Smooth muscle cell (in vitro differentiated cells): ENCODE measurements around the gene RGS18. TPM values are rescaled to one million over a fixed set of nuclear protein-coding genes. Genes with fewer than 3 reads are reported as not detected.

Experiments used
- DNase-seq: peaks from one replicate; lab custom pipeline; 2025; ENCODE audit not compliant: unreplicated experiment; lab: John Stamatoyannopoulos, UW
- H2AFZ ChIP-seq: fragments of 200-600 bp; sonication (generic); 2 replicates; pipeline ENCODE4 v1.6.0; 2016; ENCODE audit warnings: antibody characterized with exemption, low read depth, mild to moderate bottlenecking
- H3F3A ChIP-seq: fragments of 200-600 bp; sonication (generic); 2 replicates; pipeline ENCODE4 v1.6.0; 2017; ENCODE audit warnings: antibody characterized with exemption, low read depth
- H3K27ac ChIP-seq: fragments of 200-600 bp; sonication (generic); 2 replicates; pipeline ENCODE4 v1.5.1; 2016; ENCODE audit warnings: low read depth, mild to moderate bottlenecking
- H3K27me3 ChIP-seq: fragments of 200-600 bp; sonication (generic); 2 replicates; pipeline ENCODE4 v1.6.1; 2016; ENCODE audit warnings: low read depth, mild to moderate bottlenecking
- H3K36me3 ChIP-seq: fragments of 200-600 bp; sonication (generic); 2 replicates; pipeline ENCODE4 v1.5.1; 2016; ENCODE audit warnings: low read depth
- H3K4me1 ChIP-seq: fragments of 200-600 bp; sonication (generic); 2 replicates; pipeline ENCODE4 v1.5.1; 2016; ENCODE audit warnings: low read depth
- H3K4me2 ChIP-seq: fragments of 200-600 bp; sonication (generic); 2 replicates; pipeline ENCODE4 v1.6.0; 2016; ENCODE audit warnings: mild to moderate bottlenecking
- H3K4me3 ChIP-seq: fragments of 200-600 bp; sonication (generic); 2 replicates; pipeline ENCODE4 v1.5.1; 2016; ENCODE audit warnings: mild to moderate bottlenecking
- H3K79me2 ChIP-seq: fragments of 200-600 bp; sonication (generic); 2 replicates; pipeline ENCODE4 v1.6.0; 2016; ENCODE audit warnings: low read depth, mild to moderate bottlenecking
- H3K9ac ChIP-seq: fragments of 200-600 bp; sonication (generic); 2 replicates; pipeline ENCODE4 v1.6.0; 2016; ENCODE audit warnings: low read depth
- H3K9me3 ChIP-seq: fragments of 200-600 bp; sonication (generic); replicated peaks from 2 replicates; pipeline ENCODE4 v1.5.1; 2016; ENCODE audit warnings: low read depth
- H4K20me1 ChIP-seq: fragments of 200-600 bp; sonication (generic); 2 replicates; pipeline ENCODE4 v1.6.0; 2016; ENCODE audit warnings: low read depth
- WGBS: methylation state at CpG from one replicate; pipeline ENCODE4 v1.1.7; 2016; ENCODE audit warnings: low lambda C conversion rate; 5-methylcytosine and 5-hydroxymethylcytosine counted together
- polyA plus RNA-seq: library from polyadenylated mRNA; unstranded; fragments of >200 nt; fragmentation: Nextera tagmentation; extraction: Ambion mirVana; gene quantifications from 2 replicates; pipeline ENCODE4 v1.2.1, GENCODE V29; 2016
- total RNA-seq: library from RNA; depleted of rRNA; stranded (reverse); fragments of >200 nt; gene quantifications from 2 replicates; pipeline ENCODE4 v1.2.3, GENCODE V29; 2014
- TF ChIP-seq, protein P1 (sequence below): fragments of 200-600 bp; sonication (generic); IDR thresholded peaks from 2 replicates; pipeline ENCODE4 v1.5.1; 2017; ENCODE audit warnings: borderline replicate concordance, mild to moderate bottlenecking, antibody characterized with exemption; ENCODE audit not compliant: insufficient read depth, poor library complexity, severe bottlenecking

Gene RGS18
- total and polyA plus RNA-seq, 2 experiments from 2014 or later, result not detected

DNA sequence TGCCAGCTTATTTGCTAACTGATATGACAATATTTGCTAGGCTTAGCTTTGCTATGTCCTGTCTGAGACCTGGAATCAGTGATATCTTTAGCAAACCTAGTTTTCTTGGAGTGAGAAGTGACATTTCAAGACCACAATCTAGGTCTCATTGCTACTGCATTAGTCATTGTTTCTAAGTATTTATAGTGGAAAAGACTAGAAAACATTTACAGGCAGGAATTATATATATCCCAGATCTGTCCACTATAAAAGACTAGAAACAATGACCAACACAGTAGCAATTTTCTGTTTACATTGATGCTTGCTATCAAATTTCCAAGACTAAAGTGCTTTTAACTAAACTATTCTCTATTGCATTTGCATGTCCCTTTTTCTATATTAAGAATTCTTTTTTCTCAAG lies 5.0 kb upstream of the RGS18 start:
- Histone ChIP-seq H3K79me2 (no peaks in the 10 kb centered on the region), H3K9me3 (no peaks in the 10 kb centered on the region), H3F3A (no peaks in the 10 kb centered on the region), H3K4me1 (peaks cover 8% of the 10 kb centered on the region), H3K27ac (no peak overlapping the region), H3K9ac (no peak overlapping the region), H4K20me1 (no peaks in the 10 kb centered on the region), H3K27me3 (no peaks in the 10 kb centered on the region), H3K4me2 (peak overlapping the region; percentile 34), H3K36me3 (no peaks in the 10 kb centered on the region), H2AFZ (no peak overlapping the region), H3K4me3 (no peak overlapping the region)
- DNase-seq, result no peak
- TF ChIP-seq, protein P1, sequence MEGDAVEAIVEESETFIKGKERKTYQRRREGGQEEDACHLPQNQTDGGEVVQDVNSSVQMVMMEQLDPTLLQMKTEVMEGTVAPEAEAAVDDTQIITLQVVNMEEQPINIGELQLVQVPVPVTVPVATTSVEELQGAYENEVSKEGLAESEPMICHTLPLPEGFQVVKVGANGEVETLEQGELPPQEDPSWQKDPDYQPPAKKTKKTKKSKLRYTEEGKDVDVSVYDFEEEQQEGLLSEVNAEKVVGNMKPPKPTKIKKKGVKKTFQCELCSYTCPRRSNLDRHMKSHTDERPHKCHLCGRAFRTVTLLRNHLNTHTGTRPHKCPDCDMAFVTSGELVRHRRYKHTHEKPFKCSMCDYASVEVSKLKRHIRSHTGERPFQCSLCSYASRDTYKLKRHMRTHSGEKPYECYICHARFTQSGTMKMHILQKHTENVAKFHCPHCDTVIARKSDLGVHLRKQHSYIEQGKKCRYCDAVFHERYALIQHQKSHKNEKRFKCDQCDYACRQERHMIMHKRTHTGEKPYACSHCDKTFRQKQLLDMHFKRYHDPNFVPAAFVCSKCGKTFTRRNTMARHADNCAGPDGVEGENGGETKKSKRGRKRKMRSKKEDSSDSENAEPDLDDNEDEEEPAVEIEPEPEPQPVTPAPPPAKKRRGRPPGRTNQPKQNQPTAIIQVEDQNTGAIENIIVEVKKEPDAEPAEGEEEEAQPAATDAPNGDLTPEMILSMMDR, result no peak

DNA sequence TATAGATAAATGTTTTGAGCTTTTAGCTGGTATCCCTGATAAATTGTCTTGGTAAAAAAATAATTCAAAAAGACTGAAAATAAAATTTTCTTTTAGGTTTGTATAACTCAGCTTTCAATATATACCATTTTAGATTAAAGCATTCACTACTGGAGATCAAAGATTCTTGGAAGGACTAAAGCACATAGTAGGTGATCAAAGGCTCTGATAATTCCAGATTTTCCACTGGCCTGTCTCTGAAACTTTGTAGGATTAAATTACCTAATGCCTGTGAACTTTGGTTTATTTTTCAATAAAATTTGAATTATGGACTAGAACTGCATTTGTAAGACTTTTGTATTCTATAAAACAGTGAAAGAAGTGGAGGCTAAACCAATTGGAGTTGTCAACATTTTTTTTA lies 1.2 kb upstream of the RGS18 start:
- H3K27ac ChIP-seq, result no peak overlapping the region
- no peaks in the 10 kb centered on the region for H3K79me2 ChIP-seq
- no peaks in the 10 kb centered on the region for H4K20me1 ChIP-seq
- no peak overlapping the region for H3K4me2 ChIP-seq
- H2AFZ ChIP-seq, result no peak overlapping the region
- no peaks in the 10 kb centered on the region for H3F3A ChIP-seq
- no peak overlapping the region for H3K9ac ChIP-seq
- H3K9me3 ChIP-seq, result no peaks in the 10 kb centered on the region
- no peak for DNase-seq
- no peaks in the 10 kb centered on the region for H3K27me3 ChIP-seq
- no peak overlapping the region for H3K4me3 ChIP-seq
- H3K36me3 ChIP-seq, result no peaks in the 10 kb centered on the region
- TF ChIP-seq, protein P1, result no peak
- peaks cover 8% of the 10 kb centered on the region for H3K4me1 ChIP-seq

- Histone ChIP-seq H3K4me3 (no peak overlapping the region), H4K20me1 (no peaks in the 10 kb centered on the region), H3K27me3 (no peaks in the 10 kb centered on the region), H3K4me2 (no peak overlapping the region), H3K27ac (no peak overlapping the region), H3F3A (no peaks in the 10 kb centered on the region), H2AFZ (no peak overlapping the region), H3K4me1 (no peaks in the 10 kb centered on the region), H3K9me3 (no peaks in the 10 kb centered on the region), H3K36me3 (no peaks in the 10 kb centered on the region), H3K9ac (no peak overlapping the region), H3K79me2 (no peaks in the 10 kb centered on the region)
- WGBS, result 72% methylated on average over 4 of the region's 4 CpGs
- DNase-seq, result no peak
- TF ChIP-seq, protein P1, result no peak
Measured at GRCh38 chr1:192159014-192159413, 752 bp downstream of the RGS18 start.

DNA sequence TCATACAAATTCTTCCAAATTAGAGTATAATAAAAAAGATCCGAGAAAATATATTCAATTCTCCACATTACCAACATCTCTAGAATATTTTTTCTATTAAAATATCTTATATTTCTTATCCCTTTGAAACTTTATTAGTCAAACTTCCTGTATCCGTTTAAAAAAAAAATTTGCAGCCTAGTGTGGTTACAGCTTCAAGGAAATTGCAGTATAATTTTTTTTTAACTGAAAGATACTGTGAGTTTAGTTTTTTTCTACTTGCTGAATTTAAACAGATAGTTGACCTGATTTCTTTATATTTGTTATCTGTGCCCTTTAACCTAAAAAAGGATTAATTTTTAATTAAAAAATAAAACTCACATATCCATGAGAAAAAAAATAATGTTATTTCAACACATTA lies 1.5 kb downstream of the RGS18 start:
- Histone ChIP-seq H3K27ac (no peak overlapping the region), H3K27me3 (no peaks in the 10 kb centered on the region), H3K9me3 (no peaks in the 10 kb centered on the region), H3K9ac (no peak overlapping the region), H3K4me2 (no peak overlapping the region), H3K36me3 (no peaks in the 10 kb centered on the region), H2AFZ (no peak overlapping the region), H3K4me3 (no peak overlapping the region), H3K4me1 (no peaks in the 10 kb centered on the region), H3K79me2 (no peaks in the 10 kb centered on the region), H3F3A (no peaks in the 10 kb centered on the region), H4K20me1 (no peaks in the 10 kb centered on the region)
- TF ChIP-seq, protein P1, result no peak
- 78% methylated on average over 2 of the region's 2 CpGs for WGBS
- DNase-seq, result no peak
